HEK293 (cell line): ENCODE results near the gene ACOT7.

ENCODE experiments used
- CTCF ChIA-PET: fragments of 350-600 bp; formaldehyde crosslinking; extraction: SDS; loops from one replicate; lab custom pipeline; 2021; ENCODE audit warnings: antibody characterized with exemption; lab: Yijun Ruan, JAX
- POLR2A ChIA-PET: fragments of 300-600 bp; formaldehyde crosslinking; extraction: SDS; loops from one replicate; lab custom pipeline; 2020; ENCODE audit warnings: antibody characterized with exemption, inconsistent platforms; lab: Yijun Ruan, JAX
- H3K27ac ChIP-seq: fragments of 200-500 bp; sonication (Bioruptor generic); 2 replicates; pipeline ENCODE4 v1.5.1; 2014; ENCODE audit warnings: low read depth, low read length, control low read depth, inconsistent platforms; ENCODE audit errors: extremely low read depth
- H3K36me3 ChIP-seq, 2 experiments: fragments of 200-500 bp in 1 of 2; sonication (Bioruptor generic) in 1 of 2; 1 replicate in 1 of 2; 2 replicates in 1 of 2; pipeline ENCODE4 v1.5.1; 2014 to 2017; ENCODE audit warnings: inconsistent platforms in 2 of 2, low read length in 2 of 2; ENCODE audit not compliant: control insufficient read depth in 2 of 2, insufficient read depth in 1 of 2
- H3K4me1 ChIP-seq: fragments of 200-500 bp; sonication (Bioruptor generic); 2 replicates; pipeline ENCODE4 v1.5.1; 2014; ENCODE audit warnings: mild to moderate bottlenecking, low read length, inconsistent platforms; ENCODE audit not compliant: control insufficient read depth, insufficient read depth
- H3K4me3 ChIP-seq: 2 replicates; pipeline ENCODE4 v1.5.1; 2011; ENCODE audit warnings: low read depth, mild to moderate bottlenecking, control low read depth, low read length, moderate library complexity
- H3K9me3 ChIP-seq: fragments of 200-500 bp; sonication (Bioruptor generic); 2 replicates; pipeline ENCODE4 v1.5.1; 2014; ENCODE audit warnings: low read depth, low read length, inconsistent platforms; ENCODE audit not compliant: control insufficient read depth, insufficient read depth
- AEBP2 ChIP-seq: fragments of 450-650 bp; formaldehyde crosslinking; IDR thresholded peaks from 2 replicates; pipeline ENCODE4 v1.5.1; 2016; ENCODE audit warnings: missing biosample characterization, missing genetic modification characterization, borderline replicate concordance
- BCL11A ChIP-seq: fragments of 450-650 bp; formaldehyde crosslinking; IDR thresholded peaks from 2 replicates; pipeline ENCODE4 v1.5.1; 2016; ENCODE audit warnings: low read depth, missing biosample characterization, missing genetic modification characterization
- HIC1 ChIP-seq: fragments of 450-650 bp; formaldehyde crosslinking; IDR thresholded peaks from 2 replicates; pipeline ENCODE4 v1.5.1; 2016; ENCODE audit warnings: missing biosample characterization, missing genetic modification characterization
- KLF8 ChIP-seq: fragments of 450-650 bp; formaldehyde crosslinking; IDR thresholded peaks from 2 replicates; pipeline ENCODE4 v1.5.1; 2016; ENCODE audit warnings: missing biosample characterization, missing genetic modification characterization
- PRDM1 ChIP-seq: fragments of 450-650 bp; formaldehyde crosslinking; IDR thresholded peaks from 2 replicates; pipeline ENCODE4; 2016; ENCODE audit warnings: missing biosample characterization, missing genetic modification characterization
- YY1 ChIP-seq: fragments of 450-650 bp; formaldehyde crosslinking; IDR thresholded peaks from 2 replicates; pipeline ENCODE4 v1.5.1; 2018; ENCODE audit warnings: missing biosample characterization, missing genetic modification characterization
- ZNF132 ChIP-seq: fragments of 450-650 bp; formaldehyde crosslinking; IDR thresholded peaks from 2 replicates; pipeline ENCODE4 v1.5.1; 2017; ENCODE audit warnings: missing biosample characterization, missing genetic modification characterization, borderline replicate concordance
- ZNF146 ChIP-seq: fragments of 450-650 bp; formaldehyde crosslinking; IDR thresholded peaks from 2 replicates; pipeline ENCODE4 v1.5.1; 2016; ENCODE audit warnings: missing biosample characterization, missing genetic modification characterization
- ZNF16 ChIP-seq: fragments of 450-650 bp; formaldehyde crosslinking; IDR thresholded peaks from 2 replicates; pipeline ENCODE4 v1.5.1; 2016; ENCODE audit warnings: low read depth, missing biosample characterization, missing genetic modification characterization
- ZNF18 ChIP-seq: fragments of 450-650 bp; formaldehyde crosslinking; IDR thresholded peaks from 2 replicates; pipeline ENCODE4 v1.5.1; 2016; ENCODE audit warnings: missing biosample characterization, missing genetic modification characterization
- ZNF184 ChIP-seq: fragments of 450-650 bp; IDR thresholded peaks from 2 replicates; pipeline ENCODE4 v1.5.1; 2018; ENCODE audit warnings: missing biosample characterization, mild to moderate bottlenecking, missing genetic modification characterization
- ZNF202 ChIP-seq: fragments of 450-650 bp; formaldehyde crosslinking; IDR thresholded peaks from 2 replicates; pipeline ENCODE4 v1.5.1; 2016; ENCODE audit warnings: missing biosample characterization, missing genetic modification characterization, borderline replicate concordance
- ZNF24 ChIP-seq: fragments of 450-650 bp; formaldehyde crosslinking; IDR thresholded peaks from 2 replicates; pipeline ENCODE4 v1.5.1; 2016; ENCODE audit warnings: missing biosample characterization, missing genetic modification characterization
- ZNF391 ChIP-seq: fragments of 450-650 bp; formaldehyde crosslinking; IDR thresholded peaks from 2 replicates; pipeline ENCODE4 v1.5.1; 2016; ENCODE audit warnings: low read depth, missing biosample characterization, missing genetic modification characterization, borderline replicate concordance
- ZNF473 ChIP-seq: fragments of 450-650 bp; formaldehyde crosslinking; IDR thresholded peaks from 2 replicates; pipeline ENCODE4 v1.5.1; 2017; ENCODE audit warnings: missing biosample characterization, missing genetic modification characterization
- ZNF514 ChIP-seq: fragments of 450-650 bp; formaldehyde crosslinking; IDR thresholded peaks from 2 replicates; pipeline ENCODE4 v1.5.1; 2016; ENCODE audit warnings: missing biosample characterization, missing genetic modification characterization
- ZNF529 ChIP-seq: fragments of 450-650 bp; formaldehyde crosslinking; IDR thresholded peaks from 2 replicates; pipeline ENCODE4 v1.5.1; 2017; ENCODE audit warnings: missing genetic modification characterization, missing biosample characterization; ENCODE audit not compliant: insufficient replicate concordance
- ZNF660 ChIP-seq: fragments of 450-650 bp; IDR thresholded peaks from 2 replicates; pipeline ENCODE4 v1.5.1; 2018; ENCODE audit warnings: missing biosample characterization, mild to moderate bottlenecking, missing genetic modification characterization
- ZNF76 ChIP-seq: fragments of 450-650 bp; formaldehyde crosslinking; IDR thresholded peaks from 2 replicates; pipeline ENCODE4; 2016; ENCODE audit warnings: low read depth, missing biosample characterization, missing genetic modification characterization, borderline replicate concordance

ACOT7 gene

GRCh38 chr1:6399294-6399693, 5.7 kb upstream of the ACOT7 start:
- Histone ChIP-seq H3K27ac (no peak overlapping the region), H3K9me3 (no peaks in the 10 kb centered on the region), H3K36me3 (no peaks in the 10 kb centered on the region), H3K4me3 (no peak overlapping the region), H3K4me1 (peaks cover under 1% of the 10 kb centered on the region; the same call in 1 of the 2 replicates)
- ChIA-PET POLR2A (interaction anchor here (0.6 kb wide), 1 partner anchor 49 kb away, joined by 3 read pairs; no protein-coding TSS in a partner anchor), CTCF (interaction anchor here (0.6 to 9.4 kb wide), 6 partner anchors 27 to 365 kb away, joined by 3 to 77 read pairs (median 3); no protein-coding TSS in a partner anchor)
- no peak for TF ChIP-seq ZNF529 (tag by site-specific recombination)
- no peak for TF ChIP-seq ZNF660 (tag by site-specific recombination)
- TF ChIP-seq BCL11A (tag by site-specific recombination) = no peak
- TF ChIP-seq ZNF132 = no peak
- no peak for TF ChIP-seq HIC1 (tag by site-specific recombination)
- no peak for TF ChIP-seq ZNF24 (tag by site-specific recombination)
- TF ChIP-seq ZNF184 (tag by site-specific recombination) = no peak
- no peak for TF ChIP-seq ZNF391 (tag by site-specific recombination)
- TF ChIP-seq ZNF146 (tag by site-specific recombination) = no peak
- TF ChIP-seq ZNF473 = no peak
- no peak for TF ChIP-seq ZNF18 (tag by site-specific recombination)
- no peak for TF ChIP-seq ZNF514 (tag by site-specific recombination)

- H3K9me3 ChIP-seq = no peaks in the 10 kb centered on the region
- ChIA-PET POLR2A (no interaction called here), CTCF (interaction anchor here (0.7 to 9.4 kb wide), 5 partner anchors 26 to 151 kb away, joined by 3 to 77 read pairs (median 6); no protein-coding TSS in a partner anchor)
- H3K36me3 ChIP-seq = no peaks in the 10 kb centered on the region
- no peak for TF ChIP-seq ZNF16 (tag by site-specific recombination)
- no peak for TF ChIP-seq KLF8 (tag by site-specific recombination)
- TF ChIP-seq ZNF202 (tag by site-specific recombination) = no peak
- no peak for TF ChIP-seq ZNF76 (tag by site-specific recombination)
- no peak for TF ChIP-seq PRDM1 (tag by site-specific recombination)
- no peak for TF ChIP-seq YY1 (tag by site-specific recombination)
- no peak for TF ChIP-seq AEBP2 (tag by site-specific recombination)
- TF ChIP-seq, all 188 proteins: peak for 0
- Histone ChIP-seq H3K4me3 (no peak overlapping the region), H3K27ac (no peak overlapping the region), H3K4me1 (peaks cover 4% of the 10 kb centered on the region; the same call in 1 of the 2 replicates)
Measured at GRCh38 chr1:6397844-6398441, 4.4 kb upstream of the ACOT7 start.
